NCI-H526 treated with DMSO at 0.1 percent for 48 hours (cell line): ENCODE results near the gene PSMA5.
"Not testable (repeated sequence)": the region's sequence is repeated elsewhere in the genome, so short reads cannot be mapped to it uniquely, and the experiment has no call there.

Source experiments
- DNase-seq: peaks from one replicate; lab custom pipeline; 2025; lab: John Stamatoyannopoulos, UW

The PSMA5 gene

DNA sequence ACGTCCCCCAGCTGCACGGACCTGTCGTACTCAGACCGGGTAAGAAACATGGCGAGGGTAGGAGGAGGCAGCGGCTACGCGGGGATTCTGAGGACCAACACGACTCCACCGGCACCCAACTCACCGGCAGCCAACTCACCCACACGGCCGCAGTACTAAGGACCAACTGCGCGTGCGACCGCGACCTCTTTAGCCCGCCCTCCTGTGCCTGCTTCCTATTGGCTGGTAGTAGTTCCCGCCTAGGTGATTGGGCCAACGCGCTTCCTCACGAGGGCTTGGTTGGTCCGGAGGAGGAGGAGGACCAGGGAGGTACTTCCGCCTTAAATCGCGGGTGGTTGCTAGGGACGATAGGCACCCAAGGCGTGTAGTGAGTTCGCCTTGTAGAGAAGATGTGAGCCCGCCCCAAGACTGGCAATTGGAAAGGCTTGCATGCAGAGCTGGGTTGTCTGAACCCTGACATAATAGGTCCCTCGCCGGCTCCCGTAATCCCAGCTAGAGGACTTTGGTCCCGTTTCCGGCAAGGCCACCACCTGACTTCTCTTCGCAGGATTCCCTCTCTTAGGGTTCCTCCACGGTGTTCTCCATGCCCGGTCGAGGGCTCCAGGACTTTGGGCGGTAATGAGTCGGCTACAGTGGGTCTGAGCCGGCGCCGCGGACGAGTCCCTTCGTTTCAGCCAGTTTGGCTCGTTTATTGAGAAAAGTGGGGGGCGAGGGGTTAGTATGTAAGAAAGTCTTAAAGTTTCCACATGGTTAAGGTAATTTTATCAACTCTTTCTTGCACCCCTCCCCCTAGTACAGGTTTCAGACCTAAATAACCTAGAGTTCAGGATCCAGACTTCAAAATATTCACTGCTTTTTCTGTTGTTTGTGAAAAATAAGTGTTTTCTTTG, at the start of gene PSMA5:
TSS of gene PSMA5 (minus strand) at position 168 of the 890 bp plus-strand sequence. CDS start at position 50, 118 bp downstream.
- peak; percentile 99 for DNase-seq

- no peak for DNase-seq
These were observed 49.0 kb upstream of the PSMA5 start for GRCh38 chr1:109475261-109475660.

DNA sequence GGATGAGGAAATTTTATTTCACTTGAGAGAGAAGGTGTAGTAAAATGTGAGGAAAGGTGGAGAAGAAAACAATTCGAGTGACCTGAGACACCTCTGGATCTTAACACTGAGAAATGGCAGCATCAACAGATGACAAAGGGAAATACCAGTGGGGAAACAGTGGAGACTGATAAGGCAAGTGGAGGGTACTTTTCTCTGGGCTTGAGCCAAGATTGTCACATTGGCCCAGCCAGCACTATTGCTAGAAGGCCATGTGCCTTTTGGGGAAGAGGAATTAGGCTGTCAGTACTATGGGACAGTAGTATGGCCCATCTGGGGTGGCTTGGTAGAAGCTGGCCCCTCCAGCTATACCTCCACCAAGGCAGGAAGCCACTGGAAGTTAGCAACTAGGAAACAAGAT, 48.4 kb upstream of the PSMA5 start:
- no peak for DNase-seq

DNA sequence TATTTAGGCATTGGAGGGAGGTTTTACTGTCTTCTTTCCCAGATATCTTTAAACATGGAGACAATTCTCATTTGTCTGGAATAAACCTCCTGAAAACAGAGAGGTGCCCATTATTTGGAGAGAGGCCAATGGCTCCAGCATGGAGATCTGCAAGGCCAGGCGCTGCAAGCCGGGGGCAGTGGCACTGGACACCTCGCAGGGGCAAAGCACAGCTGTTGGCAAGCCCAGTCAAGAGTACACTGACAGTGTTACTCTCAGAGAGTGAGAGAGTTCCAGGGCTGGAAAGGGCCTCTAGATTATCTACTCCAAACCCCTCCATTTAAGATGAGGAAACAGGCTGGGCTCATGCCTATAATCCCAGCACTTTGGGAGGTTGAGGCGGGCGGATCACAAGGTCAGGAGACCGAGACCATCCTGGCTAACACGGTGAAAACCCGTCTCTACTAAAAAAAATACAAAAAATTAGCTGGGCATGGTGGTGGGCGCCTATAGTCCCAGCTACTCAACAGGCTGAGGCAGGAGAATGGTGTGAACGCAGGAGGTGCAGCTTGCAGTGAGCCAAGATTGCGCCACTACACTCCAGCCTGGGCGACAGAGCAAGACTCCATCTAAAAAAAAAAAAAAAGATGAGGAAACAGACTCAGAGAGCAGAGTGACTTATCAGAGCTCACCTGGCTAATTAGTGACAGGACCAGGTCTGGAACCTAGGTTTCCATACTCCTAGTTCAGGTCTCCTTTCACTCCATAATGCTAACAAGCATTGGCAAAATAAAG, 47.2 kb upstream of the PSMA5 start:
- not testable (repeated sequence) for DNase-seq

GRCh38 chr1:109472779-109473178, 46.5 kb upstream of the PSMA5 start:
- DNase-seq = no peak

- no peak for DNase-seq
These were observed 44.0 kb upstream of the PSMA5 start for GRCh38 chr1:109470245-109470644.

DNA sequence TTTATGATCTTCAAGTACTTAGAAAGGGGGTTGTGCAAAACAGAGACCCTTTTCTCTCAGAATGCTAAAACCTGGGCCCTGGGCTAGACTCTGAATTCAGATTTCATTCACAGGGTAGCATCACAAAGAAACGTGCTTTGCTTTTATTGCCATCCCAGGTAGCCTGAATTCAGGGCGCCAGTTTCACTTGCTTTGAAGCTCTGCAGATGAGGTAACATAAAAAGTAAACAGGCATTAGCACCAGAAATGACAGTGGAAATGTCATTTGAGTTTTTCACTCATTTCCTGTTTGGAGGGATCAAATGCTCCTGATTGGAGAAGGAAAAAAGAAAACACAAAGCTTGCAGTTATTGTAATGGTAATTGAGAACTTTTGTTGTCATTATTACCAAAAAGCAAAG, 42.7 kb upstream of the PSMA5 start:
- DNase-seq = no peak

DNA sequence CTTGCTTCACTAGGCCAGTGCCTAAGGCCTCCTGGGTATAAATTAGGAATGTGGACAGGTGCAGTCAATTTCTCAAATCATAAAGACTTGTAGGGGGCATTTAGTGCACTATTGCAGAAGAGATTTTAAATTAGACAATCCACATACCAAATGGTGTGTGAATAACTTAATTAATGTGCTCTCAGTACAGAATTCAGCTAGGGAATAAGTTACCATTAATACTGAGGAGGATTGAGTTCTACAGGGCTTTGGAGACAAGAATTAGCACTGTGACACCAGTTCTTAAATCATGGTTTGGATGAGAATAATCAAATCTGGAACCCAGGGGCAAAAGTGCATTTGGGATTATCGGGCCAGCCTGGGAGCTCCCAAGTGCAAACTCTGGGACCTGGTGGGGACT, 41.8 kb upstream of the PSMA5 start:
- DNase-seq = no peak

DNA sequence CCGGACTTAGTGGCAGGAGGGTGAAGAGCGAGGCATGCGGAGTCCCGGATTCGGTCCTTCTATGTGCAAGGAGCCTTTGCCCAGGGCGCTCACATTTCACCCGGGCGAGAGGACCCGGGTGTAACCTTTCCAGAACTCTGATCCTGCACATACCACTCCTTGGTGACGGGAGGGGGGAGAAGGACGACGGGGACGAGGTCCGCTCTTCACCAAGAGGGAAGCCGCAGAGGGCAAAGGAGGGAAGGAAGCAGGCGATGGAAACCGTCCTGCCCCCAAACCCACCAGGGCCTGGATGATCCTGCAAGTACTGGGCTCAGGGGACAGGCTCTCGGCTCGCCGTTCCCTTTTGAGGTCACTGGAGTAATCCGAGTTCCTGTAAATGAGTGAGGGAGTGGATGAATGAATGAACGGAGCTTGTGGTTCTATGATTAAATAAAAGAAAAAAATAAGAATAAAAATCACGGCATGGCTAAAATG, 41.1 kb upstream of the PSMA5 start:
- DNase-seq = no peak

DNA sequence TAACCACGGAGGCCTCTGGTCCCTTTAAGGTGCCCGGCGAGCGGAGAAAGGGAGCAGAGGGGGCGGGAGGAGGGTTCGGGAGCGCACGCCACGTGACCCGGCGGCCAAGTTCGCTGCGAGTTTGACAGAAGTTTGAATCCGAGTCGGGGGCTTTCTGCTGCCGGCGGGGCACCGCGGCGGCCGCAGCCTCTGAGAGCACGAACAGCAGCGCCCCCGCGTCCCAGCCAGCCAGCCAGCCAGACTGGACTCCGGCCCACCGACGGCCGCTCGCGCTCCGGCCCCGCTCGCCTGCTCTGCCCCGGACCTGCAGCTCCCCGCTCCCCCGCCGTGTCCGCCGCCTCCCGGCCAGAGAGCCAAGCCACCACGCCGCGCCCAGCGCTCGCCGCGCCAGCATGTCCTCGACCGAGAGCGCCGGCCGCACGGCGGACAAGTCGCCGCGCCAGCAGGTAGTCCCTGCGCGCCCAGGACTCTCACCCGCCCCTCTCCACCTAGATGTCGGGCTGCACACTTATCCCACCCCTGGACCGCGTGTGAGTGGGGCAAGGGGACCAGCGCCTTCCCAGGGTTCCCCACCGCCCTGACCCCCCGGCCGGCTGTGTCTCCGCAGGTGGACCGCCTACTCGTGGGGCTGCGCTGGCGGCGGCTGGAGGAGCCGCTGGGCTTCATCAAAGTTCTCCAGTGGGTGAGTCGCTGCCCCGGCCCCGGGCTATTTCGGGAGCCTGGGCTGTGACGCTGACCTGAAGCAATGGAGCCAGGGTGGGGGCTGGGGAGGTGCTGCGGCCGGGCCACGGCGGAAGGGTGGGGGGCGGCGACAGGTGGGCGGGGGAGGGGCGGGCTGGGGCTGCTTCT, 40.4 kb upstream of the PSMA5 start, which contains the start of gene SYPL2:
TSS of gene SYPL2 (plus strand) at position 95 of the 849 bp plus-strand sequence. CDS start at position 393, 298 bp downstream.
- DNase-seq = no peak

GRCh38 chr1:109466125-109466451, 39.8 kb upstream of the PSMA5 start:
- no peak for DNase-seq

DNA sequence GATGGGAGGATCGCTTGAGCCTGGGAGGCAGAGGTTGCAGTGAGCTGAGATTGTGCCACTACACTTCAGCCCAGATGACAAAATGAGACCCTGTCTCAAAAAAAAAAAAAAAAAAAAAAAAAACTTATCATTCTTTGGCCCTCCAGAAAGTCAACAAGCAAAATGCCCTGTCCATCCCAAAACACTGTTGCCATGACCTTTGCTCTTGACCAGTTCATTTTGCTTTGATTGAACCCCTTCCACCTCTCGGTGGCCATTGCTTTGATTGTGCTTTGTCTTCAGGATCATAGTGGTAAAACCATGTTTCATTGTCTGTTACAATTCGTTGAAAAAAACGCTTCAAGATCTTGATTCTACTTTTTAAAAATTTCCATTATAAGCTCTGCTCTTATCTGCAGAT, 31.6 kb upstream of the PSMA5 start:
- DNase-seq = no peak

DNA sequence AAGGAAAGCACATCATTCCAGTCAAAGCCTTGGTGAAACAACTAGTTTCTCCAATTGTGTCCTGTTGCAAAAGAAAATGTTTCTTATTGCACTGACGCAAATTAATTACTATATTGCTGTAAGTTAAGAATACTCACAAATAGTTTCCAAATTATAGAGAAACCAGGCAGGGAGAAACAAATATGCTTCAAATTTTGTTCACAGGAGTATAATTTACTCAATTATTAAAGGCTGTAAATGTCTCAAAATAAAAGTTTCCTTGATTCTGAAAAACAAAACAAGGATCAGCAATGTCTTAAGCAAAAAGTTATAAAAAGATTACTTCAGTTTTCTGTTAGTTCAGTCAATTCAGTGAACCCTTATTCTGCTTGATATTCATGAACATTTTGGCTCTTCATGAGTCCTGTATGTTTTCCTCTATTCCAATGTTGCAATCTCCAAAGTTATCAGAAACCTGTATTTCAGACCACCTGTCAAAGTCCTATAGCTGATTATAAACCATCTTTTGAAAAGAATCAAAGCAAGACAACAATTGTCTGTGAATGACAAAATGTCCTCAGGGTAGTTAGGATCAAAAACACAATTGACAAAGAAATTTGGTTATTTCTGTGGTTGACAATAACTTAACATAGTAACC, 28.4 kb upstream of the PSMA5 start:
- no peak for DNase-seq

- no peak for DNase-seq
These were observed 21.3 kb upstream of the PSMA5 start for GRCh38 chr1:109447524-109447923.

DNA sequence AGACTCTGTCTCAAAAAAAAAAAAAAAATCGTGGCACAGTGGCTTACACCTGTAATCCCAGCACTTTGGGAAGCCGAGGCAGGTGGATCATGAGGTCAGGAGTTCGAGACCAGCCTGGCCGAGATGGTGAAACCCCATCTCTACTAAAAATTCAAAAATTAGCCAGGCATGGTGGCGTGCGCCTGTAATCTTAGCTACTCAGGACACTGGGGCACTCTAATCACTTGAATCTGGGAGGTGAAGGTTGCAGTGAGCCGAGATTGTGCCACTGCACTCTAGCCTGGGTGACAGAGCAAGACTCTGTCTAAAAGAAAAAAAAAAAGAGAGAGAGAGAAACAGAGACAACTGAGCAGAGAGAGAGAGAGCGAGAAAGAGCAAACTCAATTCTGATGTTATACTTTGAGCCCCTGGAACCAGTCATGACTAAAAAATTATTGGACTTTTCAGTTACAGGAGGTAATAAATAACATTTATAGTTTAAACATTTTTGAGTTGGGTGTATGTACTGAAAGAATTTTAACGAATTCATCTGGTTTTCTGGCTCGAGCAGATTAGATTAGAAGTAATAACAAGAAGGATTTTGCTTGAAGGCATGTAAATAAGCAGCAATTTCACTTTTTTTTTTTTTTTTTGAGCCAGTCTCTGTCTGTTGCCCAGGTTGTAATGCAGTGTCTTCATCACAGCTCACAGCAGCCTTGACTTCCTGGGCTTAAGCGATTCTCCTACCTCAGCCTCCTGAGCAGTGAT, 19.9 kb upstream of the PSMA5 start:
- DNase-seq = not testable (repeated sequence)

GRCh38 chr1:109444346-109444745, 18.1 kb upstream of the PSMA5 start:
- no peak for DNase-seq

GRCh38 chr1:109443476-109443875, 17.2 kb upstream of the PSMA5 start:
- no peak for DNase-seq

- no peak for DNase-seq
These were observed 14.8 kb upstream of the PSMA5 start for GRCh38 chr1:109441069-109441468.

DNA sequence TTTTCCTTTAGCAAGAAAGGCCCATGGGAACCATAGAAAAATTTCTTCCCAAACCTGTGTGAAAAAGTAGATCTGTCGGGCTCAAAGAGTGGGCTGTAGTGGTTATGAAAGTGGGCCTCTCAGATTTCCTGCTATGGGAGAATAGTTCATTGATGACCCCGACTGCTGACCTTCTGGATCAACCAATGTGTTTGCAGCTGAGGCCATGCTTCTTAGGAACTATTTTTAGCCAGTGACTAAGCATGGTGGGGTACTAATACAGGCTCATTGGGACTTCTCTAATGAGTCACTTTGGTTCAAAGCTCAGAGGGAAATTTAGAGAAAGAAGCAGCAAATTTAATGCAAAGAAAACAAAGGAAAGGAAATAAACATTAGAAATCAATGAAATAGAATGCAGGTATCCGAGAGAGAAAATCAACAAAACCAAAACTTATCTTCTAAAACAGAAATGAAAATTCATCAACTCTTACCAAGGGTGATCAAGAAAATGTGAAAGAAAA, 12.6 kb upstream of the PSMA5 start:
- no peak for DNase-seq

- DNase-seq = no peak
These were observed 8.2 kb upstream of the PSMA5 start for GRCh38 chr1:109434484-109434883.

DNA sequence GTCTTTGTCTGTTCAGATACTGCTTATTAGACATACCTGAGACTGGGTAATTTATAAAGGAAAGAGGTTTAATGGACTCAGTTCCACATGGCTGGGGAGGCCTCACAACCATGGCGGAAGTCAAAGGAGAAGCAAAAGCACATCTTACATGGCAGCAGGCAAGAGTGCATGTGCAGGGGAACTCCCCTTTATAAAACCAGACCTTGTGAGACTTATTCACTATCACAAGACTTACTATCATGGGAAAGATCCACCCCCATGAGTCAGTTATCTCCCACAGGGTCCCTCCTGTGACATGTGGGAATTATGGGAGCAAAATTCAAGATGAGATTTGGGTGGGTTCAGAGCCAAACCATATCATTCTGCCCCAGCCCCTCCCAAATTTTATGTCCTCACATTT, 7.1 kb upstream of the PSMA5 start:
- DNase-seq = no peak
